AG20443 (cell line): ENCODE results near the gene C19orf25.

ENCODE experiments used
- DNase-seq: peaks from one replicate; pipeline ENCODE4 v3.0.0; 2012; ENCODE audit warnings: low spot score, mixed read lengths

The C19orf25 gene

GRCh38 chr19:1496714-1497577, 17.9 kb upstream of the C19orf25 start:
- no peak for DNase-seq

GRCh38 chr19:1495799-1496713, 17.0 kb upstream of the C19orf25 start:
- DNase-seq, result no peak

GRCh38 chr19:1495051-1495798, 16.2 kb upstream of the C19orf25 start:
- DNase-seq, result no peak

- no peak for DNase-seq
Measured at GRCh38 chr19:1494115-1494815, 15.2 kb upstream of the C19orf25 start.

- DNase-seq, result no peak
Measured at GRCh38 chr19:1492474-1493006, 13.5 kb upstream of the C19orf25 start.

- DNase-seq, result no peak
Measured at GRCh38 chr19:1491849-1492170, 12.8 kb upstream of the C19orf25 start.

- no peak for DNase-seq
Measured at GRCh38 chr19:1491114-1491848, 12.3 kb upstream of the C19orf25 start, which contains the start of gene REEP6. Gene REEP6 (plus strand): TSS chr19:1491181. CDS start chr19:1491270, 89 bp downstream.

GRCh38 chr19:1490311-1491113, 11.5 kb upstream of the C19orf25 start, which contains the start of gene PCSK4:
Gene PCSK4 (minus strand): TSS chr19:1490350. CDS start chr19:1490346, 4 bp downstream.
- DNase-seq, result peak; percentile 96

GRCh38 chr19:1489463-1490310, 10.7 kb upstream of the C19orf25 start:
- DNase-seq, result no peak

GRCh38 chr19:1488282-1488601, 9.2 kb upstream of the C19orf25 start:
- DNase-seq, result no peak

- no peak for DNase-seq
Measured at GRCh38 chr19:1487576-1488281, 8.7 kb upstream of the C19orf25 start.

- no peak for DNase-seq
Measured at GRCh38 chr19:1486720-1487575, 7.9 kb upstream of the C19orf25 start.

- no peak for DNase-seq
Measured at GRCh38 chr19:1483979-1484428, 5.0 kb upstream of the C19orf25 start.

GRCh38 chr19:1483131-1483978, 4.3 kb upstream of the C19orf25 start:
- DNase-seq, result no peak

- DNase-seq, result no peak
Measured at GRCh38 chr19:1482361-1483130, 3.5 kb upstream of the C19orf25 start.
